RWPE2 (cell line): Measurements from ENCODE around the gene CENPM.

ENCODE experiments used
- ATAC-seq: fragments of 200-7000 bp; cut with Tn5 transposase; 3 replicates; pipeline ENCODE4 v1.9.1; 2021; ENCODE audit warnings: low read depth
- DNase-seq: peaks from one replicate; pipeline ENCODE4 v3.0.0-alpha.2; 2020; ENCODE audit warnings: low spot score
- H3K27ac ChIP-seq: fragments of 450-650 bp; 2 replicates; pipeline ENCODE4 v1.5.1; 2017; ENCODE audit warnings: mild to moderate bottlenecking; ENCODE audit not compliant: poor library complexity, severe bottlenecking
- H3K27me3 ChIP-seq: fragments of 250-450 bp; sonication (Bioruptor Pico); 2 replicates; pipeline ENCODE4 v1.5.1; 2021; ENCODE audit warnings: mild to moderate bottlenecking, moderate library complexity; ENCODE audit not compliant: insufficient read depth, poor library complexity, severe bottlenecking
- H3K36me3 ChIP-seq: fragments of 250-450 bp; sonication (Bioruptor Pico); 2 replicates; pipeline ENCODE4 v1.5.1; 2020; ENCODE audit warnings: low read depth, mild to moderate bottlenecking, moderate library complexity
- H3K4me1 ChIP-seq: fragments of 250-450 bp; sonication (Bioruptor Pico); 2 replicates; pipeline ENCODE4 v1.5.1; 2021; ENCODE audit warnings: mild to moderate bottlenecking, moderate library complexity; ENCODE audit not compliant: insufficient read depth, poor library complexity, severe bottlenecking
- H3K4me3 ChIP-seq: fragments of 250-450 bp; sonication (Bioruptor Pico); 2 replicates; pipeline ENCODE4 v1.5.1; 2021; ENCODE audit warnings: mild to moderate bottlenecking, moderate library complexity; ENCODE audit not compliant: severe bottlenecking
- H3K9me3 ChIP-seq: fragments of 250-450 bp; sonication (Bioruptor Pico); 2 replicates; pipeline ENCODE4 v1.5.1; 2021; ENCODE audit warnings: mild to moderate bottlenecking, moderate library complexity; ENCODE audit not compliant: severe bottlenecking
- TF ChIP-seq, protein P1 (sequence below): fragments of 450-650 bp; IDR thresholded peaks from one replicate; pipeline ENCODE4 v1.5.1; 2017; ENCODE audit warnings: mild to moderate bottlenecking, moderate library complexity; ENCODE audit not compliant: poor library complexity, severe bottlenecking

CENPM gene

DNA sequence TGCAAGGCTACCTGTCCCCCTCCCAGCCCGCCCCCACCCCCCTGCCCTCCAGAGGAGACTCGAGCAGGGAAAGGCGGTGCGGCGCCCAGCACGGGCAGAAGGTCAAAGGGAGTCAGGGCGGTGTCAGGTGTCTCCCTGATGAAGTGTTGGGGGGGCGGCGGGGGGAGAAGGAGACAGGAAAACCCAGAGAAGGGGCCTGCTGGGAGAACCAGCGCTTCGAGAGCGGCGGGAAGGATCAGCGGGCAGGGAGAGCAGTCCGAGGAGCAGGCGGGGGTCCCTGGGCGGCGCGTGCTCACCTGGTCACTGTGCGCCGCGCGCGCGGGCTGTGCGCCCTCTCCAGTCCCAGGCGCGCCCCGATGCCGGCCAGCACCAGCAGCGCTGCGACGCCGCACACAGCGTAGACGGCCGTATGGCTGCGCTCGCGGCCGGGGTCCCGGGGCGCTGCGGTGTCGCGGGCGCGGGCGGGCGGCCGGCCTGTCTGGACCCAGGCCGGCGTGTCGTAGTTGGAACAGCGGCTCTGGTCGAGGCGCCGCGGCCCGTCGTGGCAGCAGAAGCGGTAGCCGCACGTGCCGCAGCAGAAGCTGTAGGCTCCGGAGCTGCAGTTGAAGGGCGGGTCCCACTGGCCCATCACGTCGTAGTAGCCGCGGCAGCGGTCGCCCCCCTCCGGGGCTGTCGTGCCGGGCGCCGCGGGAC, 33.0 kb downstream of the CENPM start:
- Histone ChIP-seq H3K4me3 (peak overlapping the region; percentile 29), H3K4me1 (peaks cover 6% of the 10 kb centered on the region), H3K27ac (no peak overlapping the region), H3K36me3 (no peaks in the 10 kb centered on the region), H3K27me3 (peaks cover 62% of the 10 kb centered on the region), H3K9me3 (no peaks in the 10 kb centered on the region)
- no peak for DNase-seq
- no peak for ATAC-seq
- TF ChIP-seq, protein P1, sequence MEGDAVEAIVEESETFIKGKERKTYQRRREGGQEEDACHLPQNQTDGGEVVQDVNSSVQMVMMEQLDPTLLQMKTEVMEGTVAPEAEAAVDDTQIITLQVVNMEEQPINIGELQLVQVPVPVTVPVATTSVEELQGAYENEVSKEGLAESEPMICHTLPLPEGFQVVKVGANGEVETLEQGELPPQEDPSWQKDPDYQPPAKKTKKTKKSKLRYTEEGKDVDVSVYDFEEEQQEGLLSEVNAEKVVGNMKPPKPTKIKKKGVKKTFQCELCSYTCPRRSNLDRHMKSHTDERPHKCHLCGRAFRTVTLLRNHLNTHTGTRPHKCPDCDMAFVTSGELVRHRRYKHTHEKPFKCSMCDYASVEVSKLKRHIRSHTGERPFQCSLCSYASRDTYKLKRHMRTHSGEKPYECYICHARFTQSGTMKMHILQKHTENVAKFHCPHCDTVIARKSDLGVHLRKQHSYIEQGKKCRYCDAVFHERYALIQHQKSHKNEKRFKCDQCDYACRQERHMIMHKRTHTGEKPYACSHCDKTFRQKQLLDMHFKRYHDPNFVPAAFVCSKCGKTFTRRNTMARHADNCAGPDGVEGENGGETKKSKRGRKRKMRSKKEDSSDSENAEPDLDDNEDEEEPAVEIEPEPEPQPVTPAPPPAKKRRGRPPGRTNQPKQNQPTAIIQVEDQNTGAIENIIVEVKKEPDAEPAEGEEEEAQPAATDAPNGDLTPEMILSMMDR: no peak

DNA sequence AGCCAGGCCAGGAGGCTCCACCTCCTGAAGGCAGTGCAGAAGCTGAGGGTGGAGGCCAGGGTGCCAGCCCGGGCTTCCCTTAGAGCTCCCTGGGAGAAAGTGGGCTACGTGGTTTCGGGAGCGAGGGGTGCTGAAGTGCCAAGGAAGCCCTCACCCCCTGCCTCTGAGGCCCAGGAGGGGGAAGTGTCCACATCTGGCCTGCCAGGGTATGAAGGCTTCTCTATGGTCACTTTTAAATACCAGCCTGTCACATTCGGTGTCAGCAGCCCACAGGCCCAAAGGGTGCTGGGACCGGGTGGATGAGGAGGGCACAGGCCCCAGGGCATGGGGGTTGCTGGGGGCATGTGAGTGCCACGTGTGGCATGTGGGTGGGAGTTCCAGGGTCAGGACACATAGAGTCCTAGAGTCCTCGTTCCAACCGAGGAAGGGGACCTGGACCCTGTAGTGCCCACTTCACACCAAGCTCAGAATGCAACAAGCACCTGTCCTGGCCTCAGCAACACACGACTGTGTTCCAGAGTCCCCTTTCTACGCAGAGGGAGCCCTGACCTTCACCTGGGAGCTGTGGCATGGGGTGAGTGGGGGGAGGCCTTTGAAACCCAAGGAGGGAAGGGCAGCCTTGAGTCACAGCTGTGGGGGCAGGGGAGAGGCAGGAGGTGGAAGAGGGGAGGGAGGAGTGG, 33.8 kb downstream of the CENPM start:
- Histone ChIP-seq H3K36me3 (no peaks in the 10 kb centered on the region), H3K4me1 (peaks cover 5% of the 10 kb centered on the region), H3K27ac (no peak overlapping the region), H3K4me3 (no peak overlapping the region), H3K9me3 (no peaks in the 10 kb centered on the region), H3K27me3 (peaks cover 62% of the 10 kb centered on the region)
- no peak for DNase-seq
- TF ChIP-seq, protein P1: no peak
- no peak for ATAC-seq

DNA sequence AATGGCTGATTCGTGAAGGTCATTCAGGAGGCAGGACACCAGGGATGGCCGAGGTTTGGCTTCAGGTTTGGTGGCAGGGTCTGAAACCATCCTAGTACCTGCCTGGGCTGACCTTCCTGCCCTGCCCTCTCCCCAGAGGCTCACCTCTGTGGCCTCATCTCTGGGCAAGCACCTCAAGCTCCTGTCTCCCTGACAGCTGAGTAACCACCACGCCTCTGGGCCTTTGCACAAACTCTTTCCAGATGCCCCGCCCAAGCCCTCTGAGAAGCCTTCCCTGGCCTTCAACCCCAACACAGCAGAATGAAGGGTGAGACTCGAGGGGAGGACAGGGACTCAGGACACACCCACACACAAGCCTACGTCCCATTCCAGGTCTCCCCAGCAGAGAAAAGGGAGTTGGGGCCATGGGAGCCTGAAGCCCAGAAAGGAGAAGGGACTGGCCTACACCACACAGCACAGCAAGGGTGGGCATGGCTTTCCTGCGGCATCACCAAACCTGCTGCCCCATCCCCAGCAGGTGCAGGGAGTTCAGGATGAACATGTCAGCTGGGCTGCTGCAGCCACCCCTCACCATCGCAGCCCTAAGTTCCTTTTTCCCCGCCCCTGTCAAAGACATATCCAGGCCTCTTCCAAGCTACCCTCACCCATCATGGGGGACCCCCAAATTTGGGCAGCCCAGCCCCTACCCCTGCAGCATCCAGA, 34.5 kb downstream of the CENPM start:
- H3K36me3 ChIP-seq: no peaks in the 10 kb centered on the region
- ATAC-seq (no peak), DNase-seq (no peak)
- H3K4me1 ChIP-seq: no peaks in the 10 kb centered on the region
- H3K27ac ChIP-seq: no peak overlapping the region
- peaks cover 62% of the 10 kb centered on the region for H3K27me3 ChIP-seq
- TF ChIP-seq, protein P1: no peak
- H3K9me3 ChIP-seq: no peaks in the 10 kb centered on the region
- H3K4me3 ChIP-seq: no peak overlapping the region

DNA sequence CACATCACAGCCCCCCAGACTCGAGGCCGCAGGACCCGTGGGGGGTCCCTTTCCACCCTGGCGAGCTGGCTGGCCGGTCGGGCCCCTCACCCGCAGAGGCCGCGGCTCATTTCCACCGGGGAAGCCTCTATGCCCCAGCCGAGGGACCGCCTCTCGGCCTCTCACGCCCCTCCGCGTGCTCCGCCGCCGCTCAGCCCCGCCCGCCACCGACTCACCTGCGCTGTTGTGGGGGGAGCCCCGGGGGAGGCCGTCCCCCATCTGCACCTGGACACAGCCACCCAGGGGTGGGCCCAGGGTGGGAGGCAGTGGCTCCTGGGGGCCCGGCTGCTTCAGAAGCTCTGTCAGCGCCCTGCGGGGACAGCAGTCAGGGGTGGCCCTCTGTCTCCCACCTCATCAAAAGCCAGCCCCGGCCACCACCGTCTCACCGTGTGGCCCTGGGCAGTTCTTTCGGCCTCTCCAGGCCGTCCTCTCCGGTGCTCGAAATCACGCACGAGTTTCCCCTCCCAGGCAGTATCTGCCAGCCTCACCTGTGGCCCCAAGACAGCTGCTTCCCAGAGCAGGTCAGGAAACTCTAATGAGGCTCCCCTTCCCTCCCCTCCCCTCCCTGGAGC, 35.8 kb downstream of the CENPM start:
- DNase-seq: no peak
- H3K4me3 ChIP-seq: no peak overlapping the region
- H3K27ac ChIP-seq: no peak overlapping the region
- no peaks in the 10 kb centered on the region for H3K9me3 ChIP-seq
- H3K4me1 ChIP-seq: no peaks in the 10 kb centered on the region
- H3K27me3 ChIP-seq: peaks cover 57% of the 10 kb centered on the region
- peaks cover 7% of the 10 kb centered on the region; the same call in 1 of the 2 replicates for H3K36me3 ChIP-seq
- no peak for ATAC-seq
- TF ChIP-seq, protein P1: no peak
